ENCODE results near the gene PLD6.

Gene PLD6

GRCh38 chr17:17253406-17253805 is 47.3 kb upstream of the PLD6 start:
- H3K36me3 ChIP-seq (ENCODE audit: insufficient read depth, low read length): peaks cover 70% of the 10 kb centered on the region
- H3K4me2 ChIP-seq (ENCODE audit: low read depth, low read length, poor library complexity, severe bottlenecking): no peak overlapping the region
- H3K4me3 ChIP-seq (ENCODE audit: low read length, poor library complexity, severe bottlenecking): no peak overlapping the region
- H3K9me3 ChIP-seq (ENCODE audit: insufficient read depth, low read depth, low read length): no peaks in the 10 kb centered on the region
- peaks cover 4% of the 10 kb centered on the region for H4K20me1 ChIP-seq (ENCODE audit: insufficient read depth, low read length, poor library complexity, severe bottlenecking)
- H3K27me3 ChIP-seq (ENCODE audit: insufficient read depth, low read length, poor library complexity, severe bottlenecking): no peaks in the 10 kb centered on the region
- TF ChIP-seq CTCF (conservative IDR thresholded peaks at IDR 0.05; ENCODE audit: low read length): no peak
- TF ChIP-seq EZH2phosphoT487 (IDR thresholded peaks at IDR 0.05; ENCODE audit: borderline replicate concordance): no peak
- H3K9me2 ChIP-seq (replicated peaks; ENCODE audit: low read depth, low read length): no peaks in the 10 kb centered on the region
- H2AFZ ChIP-seq (ENCODE audit: low read length): no peak overlapping the region
- no peaks in the 10 kb centered on the region for H3K79me2 ChIP-seq (ENCODE audit: insufficient read depth, low read length)
- H3F3A ChIP-seq (ENCODE audit: low read depth): no peaks in the 10 kb centered on the region
- H3K9ac ChIP-seq (ENCODE audit: low read depth, low read length, poor library complexity, severe bottlenecking): no peak overlapping the region
- no peaks in the 10 kb centered on the region for H3K4me1 ChIP-seq (ENCODE audit: insufficient read depth, low read length, poor library complexity, severe bottlenecking)

- Histone ChIP-seq H3K4me2 (ENCODE audit: low read depth, low read length, poor library complexity, severe bottlenecking) (no peak overlapping the region), H3K79me2 (ENCODE audit: insufficient read depth, low read length) (no peaks in the 10 kb centered on the region), H4K20me1 (ENCODE audit: insufficient read depth, low read length, poor library complexity, severe bottlenecking) (peaks cover 4% of the 10 kb centered on the region), H3K9ac (ENCODE audit: low read depth, low read length, poor library complexity, severe bottlenecking) (no peak overlapping the region), H3K36me3 (ENCODE audit: insufficient read depth, low read length) (peaks cover 75% of the 10 kb centered on the region), H3K9me3 (ENCODE audit: insufficient read depth, low read depth, low read length) (no peaks in the 10 kb centered on the region), H3K4me3 (ENCODE audit: low read length, poor library complexity, severe bottlenecking) (no peak overlapping the region), H2AFZ (ENCODE audit: low read length) (no peak overlapping the region), H3K4me1 (ENCODE audit: insufficient read depth, low read length, poor library complexity, severe bottlenecking) (no peaks in the 10 kb centered on the region), H3K9me2 (replicated peaks; ENCODE audit: low read depth, low read length) (no peaks in the 10 kb centered on the region), H3K27me3 (ENCODE audit: insufficient read depth, low read length, poor library complexity, severe bottlenecking) (no peaks in the 10 kb centered on the region), H3F3A (ENCODE audit: low read depth) (no peaks in the 10 kb centered on the region)
- no peak for TF ChIP-seq CTCF (conservative IDR thresholded peaks at IDR 0.05; ENCODE audit: low read length)
- no peak for TF ChIP-seq EZH2phosphoT487 (IDR thresholded peaks at IDR 0.05; ENCODE audit: borderline replicate concordance)
These were observed 46.1 kb upstream of the PLD6 start for GRCh38 chr17:17252149-17252661.

GRCh38 chr17:17246879-17247278 is 40.7 kb upstream of the PLD6 start:
- Histone ChIP-seq H3K4me3 (ENCODE audit: low read length, poor library complexity, severe bottlenecking) (no peak overlapping the region), H3K4me1 (ENCODE audit: insufficient read depth, low read length, poor library complexity, severe bottlenecking) (no peaks in the 10 kb centered on the region), H3K27me3 (ENCODE audit: insufficient read depth, low read length, poor library complexity, severe bottlenecking) (no peaks in the 10 kb centered on the region), H3K79me2 (ENCODE audit: insufficient read depth, low read length) (no peaks in the 10 kb centered on the region), H3K9ac (ENCODE audit: low read depth, low read length, poor library complexity, severe bottlenecking) (no peak overlapping the region), H3K4me2 (ENCODE audit: low read depth, low read length, poor library complexity, severe bottlenecking) (no peak overlapping the region), H2AFZ (ENCODE audit: low read length) (no peak overlapping the region), H3F3A (ENCODE audit: low read depth) (0 out of 2 replicates have a peak, but pooled peaks cover 4% of the 10 kb centered on the region), H3K36me3 (ENCODE audit: insufficient read depth, low read length) (peaks cover 55% of the 10 kb centered on the region; the same call in 1 of the 2 replicates), H3K9me2 (replicated peaks; ENCODE audit: low read depth, low read length) (no peaks in the 10 kb centered on the region), H3K9me3 (ENCODE audit: insufficient read depth, low read depth, low read length) (no peaks in the 10 kb centered on the region), H4K20me1 (ENCODE audit: insufficient read depth, low read length, poor library complexity, severe bottlenecking) (no peaks in the 10 kb centered on the region)
- TF ChIP-seq EZH2phosphoT487 (IDR thresholded peaks at IDR 0.05; ENCODE audit: borderline replicate concordance): no peak
- no peak for TF ChIP-seq CTCF (conservative IDR thresholded peaks at IDR 0.05; ENCODE audit: low read length)

All from Loucy (cell line).